Measurements from ENCODE around the gene CLEC2B.

CLEC2B gene

GRCh38 chr12:9868311-9868801 is 798 bp downstream of the CLEC2B start:
- no peak for DNase-seq

DNA sequence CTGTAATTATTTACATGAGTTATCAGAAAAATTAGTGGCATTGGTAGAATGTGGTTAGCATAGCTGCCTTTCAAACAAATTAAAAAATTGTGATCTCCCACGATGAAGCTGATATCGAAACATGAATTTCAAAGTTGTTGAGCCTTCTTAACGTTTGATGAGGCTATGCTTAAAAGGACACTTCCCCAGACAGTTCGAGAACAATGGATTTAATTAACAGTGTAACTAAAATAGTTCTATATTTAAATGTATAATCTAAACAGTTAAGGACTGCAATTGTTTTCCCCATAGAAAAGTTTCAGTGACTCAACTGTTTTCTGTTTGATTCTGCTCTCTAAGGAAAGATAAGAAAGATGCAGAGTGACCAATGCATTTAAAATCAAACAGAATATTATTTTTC is 1.6 kb downstream of the CLEC2B start:
- no peak for DNase-seq

GRCh38 chr12:9866860-9867269 is 2.3 kb downstream of the CLEC2B start:
- DNase-seq: no peak

GRCh38 chr12:9864913-9865675 is 4.1 kb downstream of the CLEC2B start:
- no peak for DNase-seq

GRCh38 chr12:9858135-9858534 is 11.0 kb downstream of the CLEC2B start:
- no peak for DNase-seq

DNA sequence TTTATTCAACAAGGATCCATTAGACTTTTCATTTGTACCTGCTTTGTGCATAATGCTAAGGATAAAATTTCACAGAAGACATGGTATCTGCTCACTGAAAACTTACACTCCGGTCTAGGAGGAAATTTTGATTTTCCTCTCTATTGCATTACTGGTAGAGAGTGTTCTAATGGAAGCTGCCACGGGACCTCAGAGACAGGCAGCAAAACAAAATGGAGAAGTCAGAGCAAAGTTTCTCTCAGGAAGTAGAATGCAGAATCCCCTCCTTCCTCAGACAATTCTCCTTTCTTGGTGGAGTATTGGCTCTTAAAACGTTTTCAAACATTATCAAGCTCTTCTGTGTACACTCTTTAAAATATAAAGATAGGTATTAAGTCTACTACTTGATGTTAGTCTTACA is 12.3 kb downstream of the CLEC2B start:
- no peak for DNase-seq

DNA sequence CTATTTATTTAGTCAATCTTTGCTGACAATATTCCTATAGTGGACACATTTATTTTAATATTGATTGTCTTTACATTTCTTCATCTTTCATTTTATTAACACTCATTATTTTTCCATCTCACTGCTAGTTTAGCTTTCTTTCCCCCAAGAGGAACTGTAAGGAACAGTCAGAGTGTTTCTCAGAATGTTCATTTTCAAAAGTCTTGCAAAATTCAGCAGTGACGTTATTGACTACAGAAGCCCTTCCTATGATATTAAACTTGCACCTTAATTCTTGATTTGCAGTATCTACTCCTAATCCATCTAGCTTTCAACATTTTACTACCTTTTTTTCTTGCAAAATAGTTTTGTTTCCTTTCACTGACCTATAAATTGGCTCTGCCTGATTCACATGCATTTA is 13.0 kb downstream of the CLEC2B start:
- DNase-seq: no peak

- no peak for DNase-seq
These were observed 17.2 kb downstream of the CLEC2B start for GRCh38 chr12:9851927-9852326.

DNA sequence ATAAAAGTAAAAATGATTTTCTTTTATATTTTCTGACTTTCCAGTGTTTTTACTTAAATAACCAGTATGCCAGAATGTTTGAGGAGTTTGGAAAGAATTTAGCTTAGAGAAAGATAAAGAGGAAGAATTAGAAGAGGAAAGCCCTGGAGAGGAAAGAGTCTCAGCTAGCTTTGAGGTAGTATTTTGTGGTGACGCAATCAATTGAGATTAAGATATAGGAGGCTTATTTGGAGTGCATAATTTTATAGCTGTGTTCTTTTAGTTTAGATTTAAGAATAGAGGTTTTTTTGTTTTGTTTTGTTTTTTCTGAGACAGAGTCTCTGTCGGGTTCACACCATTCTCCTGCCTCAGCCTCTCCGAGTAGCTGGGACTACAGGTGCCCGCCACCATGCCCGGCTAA is 18.1 kb downstream of the CLEC2B start:
- no peak for DNase-seq

DNA sequence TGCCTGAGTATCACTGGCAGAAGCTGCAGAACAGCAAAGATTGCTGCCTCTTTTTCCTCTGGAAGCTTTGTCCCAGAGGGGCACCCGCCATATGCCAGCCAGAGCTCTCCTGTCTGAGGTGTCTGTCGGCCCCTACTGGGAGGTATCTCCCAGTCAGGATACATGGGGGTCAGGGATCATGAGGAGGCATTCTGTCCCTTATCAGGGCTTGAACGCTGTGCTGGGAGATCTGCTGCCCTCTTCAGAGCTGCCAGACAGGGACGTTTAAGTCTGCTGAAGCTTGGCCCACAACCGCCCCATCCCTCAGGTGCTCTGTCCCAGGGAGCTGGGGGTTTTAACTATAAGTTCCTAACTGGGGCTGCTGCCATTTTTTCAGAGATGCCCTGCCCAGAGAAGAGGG is 20.3 kb downstream of the CLEC2B start:
- no peak for DNase-seq

DNA sequence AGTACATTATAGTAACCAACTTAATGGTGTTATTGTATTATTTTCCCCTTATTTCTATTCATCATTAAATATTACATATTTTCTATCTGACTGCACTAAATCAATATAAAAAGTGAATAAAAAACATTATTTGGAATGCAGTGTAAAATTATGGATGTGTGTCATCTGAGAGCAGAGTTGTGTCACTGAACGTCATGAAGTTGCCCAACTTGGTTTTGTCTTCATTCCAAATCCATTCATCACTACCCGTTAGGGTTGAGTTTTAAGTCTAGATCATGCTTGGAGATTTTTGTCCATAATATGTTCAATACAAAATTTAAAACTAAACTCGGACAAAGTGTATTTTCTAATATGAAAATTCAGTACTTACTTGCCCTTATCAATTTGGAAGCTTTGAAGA is 25.7 kb downstream of the CLEC2B start:
- DNase-seq: no peak

DNA sequence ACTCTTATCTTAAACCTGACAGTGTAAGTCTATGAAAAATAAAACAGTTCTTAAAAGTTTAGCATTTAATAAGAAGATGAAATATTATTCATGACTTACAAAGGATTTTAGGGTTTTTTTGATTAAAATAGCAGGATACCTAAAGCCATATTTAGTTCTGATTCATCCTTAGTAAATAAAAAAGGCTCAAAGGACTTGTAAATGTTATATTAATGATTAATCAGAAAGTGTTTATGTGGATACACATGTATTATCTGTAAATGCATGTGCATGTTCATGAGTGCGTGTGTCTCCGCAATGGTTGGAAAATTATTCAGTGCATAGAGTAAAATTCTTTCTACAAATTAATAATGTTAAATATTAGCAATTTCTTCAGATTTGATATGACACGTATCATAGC is 37.4 kb downstream of the CLEC2B start:
- DNase-seq: no peak

- DNase-seq: no peak
These were observed 39.2 kb downstream of the CLEC2B start for GRCh38 chr12:9829982-9830381.

DNA sequence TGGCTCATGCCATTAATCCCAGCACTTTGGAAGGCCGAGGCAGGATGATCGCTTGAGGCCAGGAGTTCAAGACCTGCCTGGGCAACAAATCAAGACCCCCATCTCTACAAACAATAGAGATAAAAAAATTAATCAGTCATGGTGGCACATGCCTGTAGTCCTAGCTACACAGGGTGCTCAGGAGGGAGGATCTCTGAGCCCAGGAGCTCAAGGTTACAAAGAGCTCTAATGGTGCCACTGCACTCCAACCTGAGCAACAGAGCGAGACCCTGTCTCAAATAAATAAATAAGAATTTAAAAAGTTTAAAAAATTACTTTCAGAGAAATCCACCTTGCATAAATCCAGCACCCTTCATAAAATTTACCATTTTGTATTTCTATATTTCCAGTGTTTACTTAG is 39.7 kb downstream of the CLEC2B start:
- no peak for DNase-seq

DNA sequence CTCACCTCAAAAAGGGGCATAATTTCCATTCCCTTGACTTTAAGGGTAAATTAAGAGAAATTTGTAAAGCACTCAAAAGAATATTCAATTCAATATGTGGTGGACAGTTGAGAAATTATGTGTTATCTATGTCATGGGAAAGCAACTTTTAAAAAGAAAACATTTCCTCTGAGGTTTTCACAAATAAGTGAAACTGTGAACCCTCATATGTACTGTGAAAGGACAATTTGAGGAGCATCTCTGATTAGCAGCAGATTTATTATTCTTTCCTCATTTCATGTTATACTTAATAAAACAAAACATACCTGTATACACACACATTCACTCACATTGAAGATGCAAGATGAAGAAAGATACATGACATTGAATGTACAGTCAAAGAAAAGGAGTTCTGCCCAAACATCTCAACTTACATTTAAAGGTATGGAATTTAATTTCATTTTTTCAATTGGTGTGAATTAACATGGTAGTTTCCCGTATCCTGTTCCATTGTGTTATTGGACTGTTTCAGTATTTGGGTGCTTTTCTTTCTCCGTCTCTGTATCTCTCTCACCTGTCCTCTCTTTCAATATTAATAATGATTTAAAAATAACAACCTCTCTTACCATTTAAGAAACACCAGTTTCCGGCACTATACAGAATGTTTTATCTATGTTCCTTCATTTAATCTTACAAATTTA is 41.8 kb downstream of the CLEC2B start, which contains the start of gene KLRF1:
KLRF1 (plus strand) TSS at position 273 of the 680 bp plus-strand sequence; CDS start at position 337, 64 bp downstream.
- DNase-seq: no peak

DNA sequence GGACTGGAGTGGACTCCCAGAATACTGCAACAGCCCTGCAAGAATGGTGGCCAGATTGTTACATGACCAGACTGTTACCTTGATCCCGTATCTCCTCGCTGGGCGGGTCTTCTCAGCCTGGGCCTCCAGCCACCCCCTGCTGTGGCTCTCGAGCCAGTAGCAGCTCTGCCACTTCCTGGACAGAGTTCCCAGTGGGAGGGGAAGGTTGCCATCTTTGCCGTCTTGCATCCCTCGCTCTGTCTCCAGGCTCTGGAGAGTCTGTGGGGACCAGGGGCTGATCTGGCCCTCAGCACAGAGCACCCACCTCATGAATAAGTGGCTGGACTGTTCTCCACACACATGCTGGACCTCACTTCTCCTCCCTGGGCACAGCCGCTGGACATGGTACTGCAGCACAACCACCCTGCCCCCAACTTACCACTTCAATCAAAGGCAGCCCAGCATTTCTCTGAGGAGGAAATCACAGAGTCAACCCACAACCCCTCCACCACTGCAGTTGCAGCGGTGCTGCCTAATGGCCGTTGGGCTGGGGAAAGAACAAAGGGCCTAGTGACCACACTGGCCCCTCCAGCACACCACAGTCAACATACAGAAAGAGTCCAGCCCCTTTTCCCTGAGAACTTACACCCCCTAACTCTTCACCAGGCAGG is 48.7 kb downstream of the CLEC2B start:
- DNase-seq: no peak

- peak in 1 of 2 experiments; percentile 13 for DNase-seq
These were observed 55.0 kb downstream of the CLEC2B start for GRCh38 chr12:9813821-9814798.

GRCh38 chr12:9811621-9812020 is 57.5 kb downstream of the CLEC2B start:
- no peak for DNase-seq

DNA sequence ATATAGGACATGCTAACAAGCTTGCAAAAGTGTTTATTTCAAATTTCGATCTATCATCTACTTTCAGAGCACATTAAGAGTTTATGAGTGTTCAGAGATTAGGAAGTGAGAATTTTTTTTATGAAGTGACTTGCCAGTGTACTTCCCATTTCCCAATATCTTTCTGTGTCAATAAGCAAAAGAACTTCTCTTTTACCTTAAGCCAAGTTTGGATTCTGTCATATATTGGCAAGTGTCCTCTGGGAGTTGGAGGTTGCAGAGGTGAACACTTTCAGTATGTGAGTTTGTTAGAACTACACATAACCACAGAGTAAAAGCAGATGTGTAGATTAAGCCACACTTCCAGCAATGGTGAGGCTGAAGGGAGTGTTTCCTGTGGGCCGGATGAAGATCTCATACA is 58.5 kb downstream of the CLEC2B start:
- DNase-seq: no peak

DNA sequence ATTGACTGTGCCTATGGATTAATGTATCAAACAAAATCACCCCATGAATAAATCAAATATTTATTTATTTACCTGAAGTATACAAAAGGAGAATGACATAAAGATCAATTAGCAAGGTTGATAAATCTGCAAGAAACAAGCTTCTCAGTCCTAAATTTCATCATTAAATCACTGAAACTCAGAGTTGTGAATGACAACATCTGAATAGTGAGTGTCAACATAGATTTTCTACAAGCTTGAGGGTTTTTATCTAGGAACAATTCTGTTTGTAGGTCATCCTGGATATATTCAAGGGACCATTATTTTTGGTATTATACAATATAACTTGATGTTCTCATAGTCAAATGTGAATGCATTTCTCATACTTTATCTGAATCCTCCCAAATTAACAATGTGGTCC is 59.3 kb downstream of the CLEC2B start:
- no peak for DNase-seq

GRCh38 chr12:9809338-9809737 is 59.8 kb downstream of the CLEC2B start:
- DNase-seq: no peak

DNA sequence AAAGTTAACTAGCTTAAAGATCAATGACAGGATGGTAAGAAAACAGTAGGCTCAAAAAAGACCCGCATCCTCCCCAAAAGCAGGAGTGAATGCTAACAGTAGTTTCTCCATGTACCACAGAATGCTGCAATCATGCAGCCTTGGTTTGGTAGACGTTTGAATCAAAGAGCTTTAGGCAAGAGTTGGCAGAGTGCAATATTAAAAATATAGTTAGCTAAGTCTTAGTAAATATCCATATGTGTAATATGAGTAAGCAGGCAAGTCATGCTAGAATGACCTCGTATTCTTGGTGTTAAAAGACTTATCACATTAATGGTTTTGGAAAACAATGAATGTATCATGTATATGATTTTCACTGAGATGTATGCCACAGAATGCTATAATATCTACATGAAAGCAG is 60.6 kb downstream of the CLEC2B start:
- DNase-seq: no peak

- DNase-seq: no peak
These were observed 62.4 kb downstream of the CLEC2B start for GRCh38 chr12:9806714-9807113.

All from NCI-H446 (cell line).